ENCODE measurements around the gene PICK1.

Gene PICK1

GRCh38 chr22:38072322-38073149, 15.3 kb downstream of the PICK1 start:
- Histone ChIP-seq H3K4me3 (ENCODE audit: low read depth, low read length) (no peak overlapping the region), H3K4me1 (no peaks in the 10 kb centered on the region), H3K36me3 (ENCODE audit: control insufficient read depth, insufficient read depth, low read length) (no peaks in the 10 kb centered on the region), H3K27me3 (ENCODE audit: control insufficient read depth, insufficient read depth, low read length) (no peaks in the 10 kb centered on the region), H3K9me3 (ENCODE audit: control insufficient read depth, low read length) (no peaks in the 10 kb centered on the region), H2AFZ (no peak overlapping the region), H3K9ac (no peak overlapping the region), H3K79me2 (no peaks in the 10 kb centered on the region), H3K4me2 (ENCODE audit: low read length) (no peak overlapping the region), H3K27ac (no peak overlapping the region)
- no peak for TF ChIP-seq CTCF (IDR thresholded peaks at IDR 0.05)

- no peaks in the 10 kb centered on the region for H3K4me1 ChIP-seq
- no peak overlapping the region for H3K27ac ChIP-seq
- H3K9ac ChIP-seq = no peak overlapping the region
Observed at GRCh38 chr22:38073150-38074130, 16.2 kb downstream of the PICK1 start.

GRCh38 chr22:38074181-38075104, 17.2 kb downstream of the PICK1 start:
- no peaks in the 10 kb centered on the region for H3K79me2 ChIP-seq
- H3K27me3 ChIP-seq (ENCODE audit: control insufficient read depth, insufficient read depth, low read length) = no peaks in the 10 kb centered on the region
- H3K9me3 ChIP-seq (ENCODE audit: control insufficient read depth, low read length) = no peaks in the 10 kb centered on the region
- H3K36me3 ChIP-seq (ENCODE audit: control insufficient read depth, insufficient read depth, low read length) = no peaks in the 10 kb centered on the region
- no peak overlapping the region for H3K4me3 ChIP-seq (ENCODE audit: low read depth, low read length)
- no peak overlapping the region for H3K27ac ChIP-seq
- H3K9ac ChIP-seq = no peak overlapping the region
- no peaks in the 10 kb centered on the region for H3K4me1 ChIP-seq
- H3K4me2 ChIP-seq (ENCODE audit: low read length) = no peak overlapping the region
- no peak for TF ChIP-seq CTCF (IDR thresholded peaks at IDR 0.05)
- H2AFZ ChIP-seq = no peak overlapping the region

More at GRCh38 chr22:38073150-38074130, 16.2 kb downstream of the PICK1 start:
- H3K4me2 ChIP-seq (ENCODE audit: low read length) = no peak overlapping the region
- H3K9me3 ChIP-seq (ENCODE audit: control insufficient read depth, low read length) = no peaks in the 10 kb centered on the region
- H3K79me2 ChIP-seq = no peaks in the 10 kb centered on the region
- H2AFZ ChIP-seq = no peak overlapping the region
- no peaks in the 10 kb centered on the region for H3K36me3 ChIP-seq (ENCODE audit: control insufficient read depth, insufficient read depth, low read length)
- no peak overlapping the region for H3K4me3 ChIP-seq (ENCODE audit: low read depth, low read length)
- no peaks in the 10 kb centered on the region for H3K27me3 ChIP-seq (ENCODE audit: control insufficient read depth, insufficient read depth, low read length)
- TF ChIP-seq CTCF (IDR thresholded peaks at IDR 0.05) = no peak

- Histone ChIP-seq H3K79me2 (no peaks in the 10 kb centered on the region), H2AFZ (no peak overlapping the region), H3K4me2 (ENCODE audit: low read length) (no peak overlapping the region), H3K9ac (no peak overlapping the region), H3K9me3 (ENCODE audit: control insufficient read depth, low read length) (no peaks in the 10 kb centered on the region), H3K4me1 (no peaks in the 10 kb centered on the region), H3K27me3 (ENCODE audit: control insufficient read depth, insufficient read depth, low read length) (no peaks in the 10 kb centered on the region), H3K36me3 (ENCODE audit: control insufficient read depth, insufficient read depth, low read length) (no peaks in the 10 kb centered on the region), H3K27ac (no peak overlapping the region), H3K4me3 (ENCODE audit: low read depth, low read length) (no peak overlapping the region)
- no peak for TF ChIP-seq CTCF (IDR thresholded peaks at IDR 0.05)
Observed at GRCh38 chr22:38075105-38075825, 18.1 kb downstream of the PICK1 start.
